Measurements from ENCODE around the gene ARHGEF3.

The ARHGEF3 gene

GRCh38 chr3:56837196-56837955, 35.6 kb upstream of the ARHGEF3 start:
- DNase-seq (ENCODE audit: low read depth, low spot score): no peak
- TF ChIP-seq ZNF274 (IDR thresholded peaks at IDR 0.05; ENCODE audit: low read depth, low read length) (no peak), SUZ12 (IDR thresholded peaks at IDR 0.05; ENCODE audit: extremely low read depth, insufficient read depth, insufficient read length) (no peak), YY1 (IDR thresholded peaks at IDR 0.05; ENCODE audit: insufficient read depth, insufficient read length) (no peak)

DNA sequence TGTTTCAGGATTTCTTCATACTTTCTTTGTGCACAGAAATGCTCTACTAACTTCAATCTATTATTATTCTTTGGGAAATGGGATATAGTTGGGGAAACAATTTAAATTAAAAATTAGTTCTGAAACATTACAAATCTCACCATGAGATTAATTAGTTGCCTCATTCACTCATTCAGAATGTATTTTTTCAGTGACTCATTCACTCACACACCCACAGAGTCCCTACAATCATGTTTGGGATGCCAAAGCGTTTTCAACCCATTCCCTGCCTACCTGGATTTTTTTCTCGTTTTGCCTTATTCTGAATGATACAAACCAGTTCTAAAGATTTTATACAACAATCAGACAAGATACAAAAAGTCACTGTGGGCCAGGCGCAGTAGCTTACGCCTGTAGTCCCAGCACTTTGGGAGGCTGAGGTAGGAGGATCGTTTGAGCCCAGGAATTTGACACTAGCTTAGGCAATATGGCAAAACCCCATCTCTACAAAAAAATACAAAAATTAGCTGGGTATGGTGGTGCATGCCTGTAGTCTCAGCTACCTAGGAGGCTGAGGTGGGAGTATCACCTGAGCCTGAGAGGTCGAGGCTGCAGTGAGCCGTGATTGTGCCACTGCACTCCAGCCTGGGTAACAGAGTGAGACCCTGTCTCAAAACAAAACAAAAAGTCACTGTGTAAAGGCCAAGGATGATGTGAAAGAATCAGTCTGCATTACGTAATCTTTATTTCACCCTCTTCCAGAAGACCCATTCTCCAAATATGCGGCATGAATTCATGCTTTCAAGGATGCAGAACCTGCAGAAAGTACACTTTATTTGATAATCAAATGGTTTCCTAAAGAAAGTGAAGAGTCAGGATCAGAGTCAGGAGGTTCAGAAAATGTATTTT, 34.8 kb upstream of the ARHGEF3 start:
- Histone ChIP-seq H3K4me3 (ENCODE audit: insufficient read length, low read depth) (no peak overlapping the region), H3K9me3 (ENCODE audit: insufficient read depth, low read length) (no peaks in the 10 kb centered on the region), H3K9ac (ENCODE audit: insufficient read length, low read depth) (no peak overlapping the region), H3K4me1 (ENCODE audit: insufficient read depth, insufficient read length) (no peaks in the 10 kb centered on the region), H3K36me3 (ENCODE audit: insufficient read depth, insufficient read length, low read length) (no peaks in the 10 kb centered on the region), H3K27me3 (ENCODE audit: insufficient read depth, insufficient read length) (no peaks in the 10 kb centered on the region)
- DNase-seq (ENCODE audit: low read depth, low spot score): no peak
- TF ChIP-seq SUZ12 (IDR thresholded peaks at IDR 0.05; ENCODE audit: extremely low read depth, insufficient read depth, insufficient read length): no peak
- TF ChIP-seq YY1 (IDR thresholded peaks at IDR 0.05; ENCODE audit: insufficient read depth, insufficient read length): no peak
- no peak for TF ChIP-seq ZNF274 (IDR thresholded peaks at IDR 0.05; ENCODE audit: low read depth, low read length)

More at GRCh38 chr3:56837196-56837955, 35.6 kb upstream of the ARHGEF3 start:
- Histone ChIP-seq H3K27me3 (ENCODE audit: insufficient read depth, insufficient read length) (no peaks in the 10 kb centered on the region), H3K4me1 (ENCODE audit: insufficient read depth, insufficient read length) (no peaks in the 10 kb centered on the region), H3K36me3 (ENCODE audit: insufficient read depth, insufficient read length, low read length) (no peaks in the 10 kb centered on the region), H3K9ac (ENCODE audit: insufficient read length, low read depth) (no peak overlapping the region), H3K4me3 (ENCODE audit: insufficient read length, low read depth) (no peak overlapping the region), H3K9me3 (ENCODE audit: insufficient read depth, low read length) (no peaks in the 10 kb centered on the region)

GRCh38 chr3:56835650-56836227, 34.0 kb upstream of the ARHGEF3 start:
- no peak overlapping the region for H3K4me3 ChIP-seq (ENCODE audit: insufficient read length, low read depth)
- H3K4me1 ChIP-seq (ENCODE audit: insufficient read depth, insufficient read length): no peaks in the 10 kb centered on the region
- H3K27me3 ChIP-seq (ENCODE audit: insufficient read depth, insufficient read length): no peaks in the 10 kb centered on the region
- H3K9me3 ChIP-seq (ENCODE audit: insufficient read depth, low read length): no peaks in the 10 kb centered on the region
- TF ChIP-seq ZNF274 (IDR thresholded peaks at IDR 0.05; ENCODE audit: low read depth, low read length): no peak
- no peak for TF ChIP-seq YY1 (IDR thresholded peaks at IDR 0.05; ENCODE audit: insufficient read depth, insufficient read length)
- no peak for TF ChIP-seq SUZ12 (IDR thresholded peaks at IDR 0.05; ENCODE audit: extremely low read depth, insufficient read depth, insufficient read length)
- no peak for DNase-seq (ENCODE audit: low read depth, low spot score)
- no peak overlapping the region for H3K9ac ChIP-seq (ENCODE audit: insufficient read length, low read depth)
- no peaks in the 10 kb centered on the region for H3K36me3 ChIP-seq (ENCODE audit: insufficient read depth, insufficient read length, low read length)

DNA sequence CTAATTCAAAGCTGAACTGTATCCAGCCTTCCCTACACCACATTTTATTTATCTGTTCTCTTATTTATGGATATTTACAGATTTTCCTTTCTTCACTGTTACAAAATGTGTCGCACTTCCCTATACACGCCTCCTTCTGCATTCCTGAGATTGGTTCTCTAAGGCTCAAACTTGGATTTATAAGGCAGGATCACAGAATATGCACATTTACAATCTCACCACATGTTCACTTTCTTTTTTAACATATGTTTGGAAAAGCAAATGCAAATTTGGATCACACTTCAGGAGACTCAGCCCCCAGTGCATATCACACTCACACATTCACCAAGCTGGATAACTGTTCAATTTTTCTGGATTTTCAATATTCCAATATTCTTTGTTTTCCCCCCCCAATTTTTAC, 31.8 kb upstream of the ARHGEF3 start:
- no peak for TF ChIP-seq SUZ12 (IDR thresholded peaks at IDR 0.05; ENCODE audit: extremely low read depth, insufficient read depth, insufficient read length)
- no peak for TF ChIP-seq ZNF274 (IDR thresholded peaks at IDR 0.05; ENCODE audit: low read depth, low read length)
- TF ChIP-seq YY1 (IDR thresholded peaks at IDR 0.05; ENCODE audit: insufficient read depth, insufficient read length): no peak
- H3K27me3 ChIP-seq (ENCODE audit: insufficient read depth, insufficient read length): no peaks in the 10 kb centered on the region

DNA sequence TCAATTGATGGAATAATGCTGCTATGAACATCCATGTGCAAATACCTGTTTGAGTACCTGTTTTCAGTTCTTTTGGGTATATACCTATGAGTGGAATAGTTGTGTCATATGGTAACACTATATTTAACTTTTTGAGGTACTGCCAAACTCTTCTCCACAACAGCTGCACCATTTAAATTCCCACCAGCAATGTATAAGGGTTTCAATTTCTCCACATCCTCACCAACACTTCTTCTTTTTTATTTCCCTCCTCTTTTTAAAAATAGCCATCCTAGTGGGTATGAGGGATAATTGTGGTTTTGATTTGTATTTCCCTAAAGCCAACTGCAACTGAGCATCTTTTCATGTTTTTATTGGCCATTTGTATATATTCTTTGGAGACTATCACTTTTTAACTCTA, 31.3 kb upstream of the ARHGEF3 start:
- TF ChIP-seq ZNF274 (IDR thresholded peaks at IDR 0.05; ENCODE audit: low read depth, low read length) (no peak), SUZ12 (IDR thresholded peaks at IDR 0.05; ENCODE audit: extremely low read depth, insufficient read depth, insufficient read length) (no peak), YY1 (IDR thresholded peaks at IDR 0.05; ENCODE audit: insufficient read depth, insufficient read length) (no peak)
- no peak for DNase-seq (ENCODE audit: low read depth, low spot score)
- H3K9me3 ChIP-seq (ENCODE audit: insufficient read depth, low read length): no peaks in the 10 kb centered on the region
- H3K9ac ChIP-seq (ENCODE audit: insufficient read length, low read depth): no peak overlapping the region
- H3K4me1 ChIP-seq (ENCODE audit: insufficient read depth, insufficient read length): no peaks in the 10 kb centered on the region
- H3K4me3 ChIP-seq (ENCODE audit: insufficient read length, low read depth): no peak overlapping the region
- H3K27me3 ChIP-seq (ENCODE audit: insufficient read depth, insufficient read length): no peaks in the 10 kb centered on the region
- no peaks in the 10 kb centered on the region for H3K36me3 ChIP-seq (ENCODE audit: insufficient read depth, insufficient read length, low read length)

More for the DNA sequence above, 31.8 kb upstream of the ARHGEF3 start:
- H3K9me3 ChIP-seq (ENCODE audit: insufficient read depth, low read length): no peaks in the 10 kb centered on the region
- H3K36me3 ChIP-seq (ENCODE audit: insufficient read depth, insufficient read length, low read length): no peaks in the 10 kb centered on the region
- H3K4me3 ChIP-seq (ENCODE audit: insufficient read length, low read depth): no peak overlapping the region
- no peaks in the 10 kb centered on the region for H3K4me1 ChIP-seq (ENCODE audit: insufficient read depth, insufficient read length)
- no peak for DNase-seq (ENCODE audit: low read depth, low spot score)
- H3K9ac ChIP-seq (ENCODE audit: insufficient read length, low read depth): no peak overlapping the region

DNA sequence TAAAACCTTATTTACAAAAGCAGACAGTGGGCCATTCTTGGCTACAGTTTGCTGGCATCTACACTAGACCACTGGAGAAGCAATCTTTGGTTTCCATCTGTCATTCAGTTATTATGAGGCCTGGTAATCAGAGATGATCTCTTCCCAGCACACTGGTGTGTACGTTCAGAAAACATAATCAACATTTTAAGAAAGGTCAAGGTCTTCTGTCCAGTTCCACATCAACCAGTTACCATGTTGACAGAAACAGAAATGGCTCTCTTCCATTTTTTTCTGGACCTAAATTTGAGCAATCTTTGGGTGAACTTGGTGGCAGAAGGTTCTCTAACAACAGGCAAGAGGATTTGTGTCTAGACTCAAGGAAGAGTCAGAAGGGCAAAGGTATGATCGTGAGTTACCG, 29.8 kb upstream of the ARHGEF3 start:
- H3K9ac ChIP-seq (ENCODE audit: insufficient read length, low read depth): no peak overlapping the region
- no peaks in the 10 kb centered on the region for H3K36me3 ChIP-seq (ENCODE audit: insufficient read depth, insufficient read length, low read length)
- no peaks in the 10 kb centered on the region for H3K4me1 ChIP-seq (ENCODE audit: insufficient read depth, insufficient read length)
- no peak for DNase-seq (ENCODE audit: low read depth, low spot score)
- H3K4me3 ChIP-seq (ENCODE audit: insufficient read length, low read depth): no peak overlapping the region
- H3K27me3 ChIP-seq (ENCODE audit: insufficient read depth, insufficient read length): no peaks in the 10 kb centered on the region
- H3K9me3 ChIP-seq (ENCODE audit: insufficient read depth, low read length): no peaks in the 10 kb centered on the region
- TF ChIP-seq SUZ12 (IDR thresholded peaks at IDR 0.05; ENCODE audit: extremely low read depth, insufficient read depth, insufficient read length): no peak
- TF ChIP-seq YY1 (IDR thresholded peaks at IDR 0.05; ENCODE audit: insufficient read depth, insufficient read length): no peak
- no peak for TF ChIP-seq ZNF274 (IDR thresholded peaks at IDR 0.05; ENCODE audit: low read depth, low read length)

DNA sequence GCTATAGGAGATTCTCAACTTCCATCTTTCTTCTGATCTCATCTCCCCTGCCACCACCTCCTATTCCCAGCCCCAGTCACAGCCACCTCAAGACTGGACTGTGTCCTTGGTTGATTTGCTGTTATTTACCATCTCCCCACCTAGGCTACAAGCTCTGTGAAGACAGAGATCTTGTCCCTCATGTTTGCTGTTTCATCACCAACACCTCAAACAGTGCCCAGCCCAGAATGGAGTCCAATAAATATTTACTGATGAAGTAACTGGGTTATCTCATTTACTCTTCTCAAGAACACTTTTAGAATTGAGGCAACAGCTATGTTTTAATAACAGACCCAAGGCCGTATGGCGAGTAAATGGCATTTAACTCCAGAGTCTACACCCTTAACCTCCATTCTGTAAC, 29.1 kb upstream of the ARHGEF3 start:
- H3K36me3 ChIP-seq (ENCODE audit: insufficient read depth, insufficient read length, low read length): no peaks in the 10 kb centered on the region
- no peaks in the 10 kb centered on the region for H3K27me3 ChIP-seq (ENCODE audit: insufficient read depth, insufficient read length)
- no peak for DNase-seq (ENCODE audit: low read depth, low spot score)
- H3K4me1 ChIP-seq (ENCODE audit: insufficient read depth, insufficient read length): no peaks in the 10 kb centered on the region
- no peaks in the 10 kb centered on the region for H3K9me3 ChIP-seq (ENCODE audit: insufficient read depth, low read length)
- H3K9ac ChIP-seq (ENCODE audit: insufficient read length, low read depth): no peak overlapping the region
- no peak overlapping the region for H3K4me3 ChIP-seq (ENCODE audit: insufficient read length, low read depth)
- TF ChIP-seq YY1 (IDR thresholded peaks at IDR 0.05; ENCODE audit: insufficient read depth, insufficient read length): no peak
- no peak for TF ChIP-seq ZNF274 (IDR thresholded peaks at IDR 0.05; ENCODE audit: low read depth, low read length)
- TF ChIP-seq SUZ12 (IDR thresholded peaks at IDR 0.05; ENCODE audit: extremely low read depth, insufficient read depth, insufficient read length): no peak

Measured in NT2/D1 (cell line).